T-helper 17 cell (primary cell): ENCODE results near the gene PRUNE1. TPM values are rescaled to one million over a fixed set of nuclear protein-coding genes. Genes with fewer than 3 reads are reported as not detected.
A peak's percentile ranks its signal among the peaks of the same experiment; 100 is the strongest.

Experiments used
- ATAC-seq: fragments of 150-1000 bp; cut with Tn5 transposase; 2 replicates; pipeline ENCODE4 v1.10.0; 2021; ENCODE audit warnings: mild to moderate bottlenecking, moderate library complexity
- DNase-seq, 3 donors: peaks; one replicate each; pipeline versions ENCODE4 v3.0.0 to v3.0.0-alpha.2; 2020 to 2021
- H3K9me3 ChIP-seq: one replicate; pipeline ENCODE4 v1.7.0; 2013; ENCODE audit warnings: low read length, mild to moderate bottlenecking; ENCODE audit not compliant: control insufficient read depth, poor library complexity, severe bottlenecking
- H3K27ac Mint-ChIP-seq: one replicate; pipeline ENCODE4 v1.8.0; 2022; ENCODE audit warnings: mild to moderate bottlenecking, moderate library complexity, mixed read lengths
- H3K27me3 Mint-ChIP-seq: one replicate; pipeline ENCODE4 v1.8.0; 2022; ENCODE audit warnings: mixed read lengths
- H3K36me3 Mint-ChIP-seq: one replicate; pipeline ENCODE4 v1.8.0; 2022; ENCODE audit warnings: low read depth, mixed read lengths
- H3K4me1 Mint-ChIP-seq: one replicate; pipeline ENCODE4 v1.8.0; 2022; ENCODE audit warnings: mild to moderate bottlenecking, mixed read lengths
- H3K4me3 Mint-ChIP-seq: one replicate; pipeline ENCODE4 v1.8.0; 2022; ENCODE audit warnings: mild to moderate bottlenecking, moderate library complexity, mixed read lengths
- total RNA-seq, 4 donors: library from RNA in 2 of 4; stranded (reverse) in 2 of 4; gene quantifications; one replicate each; pipeline ENCODE4 v1.2.3 and lab custom pipeline; 2022 to 2026

Gene PRUNE1
- total RNA-seq, 2 donors from 2014 or later, result 15.8 to 30.0 TPM

- no peaks in the 10 kb centered on the region for H3K27me3 Mint-ChIP-seq
- ATAC-seq (no peak), DNase-seq (no peak)
- H3K27ac Mint-ChIP-seq, result peak overlapping the region; percentile 99
- H3K36me3 Mint-ChIP-seq, result peaks cover 29% of the 10 kb centered on the region
- peaks cover 62% of the 10 kb centered on the region for H3K4me1 Mint-ChIP-seq
- no peaks in the 10 kb centered on the region for H3K9me3 ChIP-seq
- H3K4me3 Mint-ChIP-seq, result peak overlapping the region; percentile 98
Measured at GRCh38 chr1:151054971-151055547, 46.8 kb downstream of the PRUNE1 start.

GRCh38 chr1:151055581-151055980 is 47.3 kb downstream of the PRUNE1 start:
- Mint-ChIP-seq H3K36me3 (peaks cover 29% of the 10 kb centered on the region), H3K27ac (peak overlapping the region; percentile 99), H3K4me3 (peak overlapping the region; percentile 98), H3K27me3 (no peaks in the 10 kb centered on the region), H3K4me1 (peaks cover 66% of the 10 kb centered on the region)
- ATAC-seq (no peak), DNase-seq (no peak)
- no peaks in the 10 kb centered on the region for H3K9me3 ChIP-seq

DNA sequence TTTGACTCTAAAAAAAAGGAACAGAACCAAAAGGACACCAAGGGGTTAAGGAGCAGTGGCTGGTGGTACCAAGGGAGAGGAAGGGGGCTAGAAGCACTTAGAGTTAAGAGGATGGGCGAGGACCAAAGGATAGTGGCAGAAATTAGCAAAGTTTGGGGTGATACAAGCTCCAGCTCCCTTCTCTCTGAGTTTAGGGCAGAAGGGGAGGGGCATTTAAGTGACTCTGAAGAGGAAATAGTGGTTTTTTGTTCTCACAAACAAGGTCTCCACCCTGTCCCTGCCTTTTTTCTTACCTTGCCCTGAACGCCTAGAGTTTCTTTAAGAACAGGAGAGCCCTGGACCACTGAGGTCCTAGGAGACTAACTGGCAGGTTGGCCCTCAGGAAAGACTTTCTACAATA is 47.9 kb downstream of the PRUNE1 start:
- ATAC-seq (peak; percentile 48), DNase-seq (no peak)
- Mint-ChIP-seq H3K4me3 (peak overlapping the region; percentile 98), H3K36me3 (peaks cover 29% of the 10 kb centered on the region), H3K27ac (peak overlapping the region; percentile 99), H3K27me3 (no peaks in the 10 kb centered on the region), H3K4me1 (peaks cover 67% of the 10 kb centered on the region)
- H3K9me3 ChIP-seq, result no peaks in the 10 kb centered on the region

GRCh38 chr1:151058692-151059091 is 50.4 kb downstream of the PRUNE1 start:
- ATAC-seq (no peak), DNase-seq (no peak)
- H3K4me1 Mint-ChIP-seq, result peaks cover 56% of the 10 kb centered on the region
- peak overlapping the region; percentile 98 for H3K4me3 Mint-ChIP-seq
- H3K27ac Mint-ChIP-seq, result peak overlapping the region; percentile 99
- H3K9me3 ChIP-seq, result no peaks in the 10 kb centered on the region
- H3K36me3 Mint-ChIP-seq, result peaks cover 29% of the 10 kb centered on the region
- H3K27me3 Mint-ChIP-seq, result no peaks in the 10 kb centered on the region

GRCh38 chr1:151059109-151060006 is 51.1 kb downstream of the PRUNE1 start, which contains the start of gene CDC42SE1:
Gene CDC42SE1, minus strand, starts transcription at chr1:151059622. Its CDS starts 3,892 bp downstream, at chr1:151055730.
- Mint-ChIP-seq H3K27me3 (no peaks in the 10 kb centered on the region), H3K4me1 (peaks cover 53% of the 10 kb centered on the region), H3K4me3 (peak within 1 kb of the TSS; percentile 98), H3K27ac (peak within 1 kb of the TSS; percentile 99), H3K36me3 (peaks cover 27% of the 10 kb centered on the region)
- H3K9me3 ChIP-seq, result no peaks in the 10 kb centered on the region
- DNase-seq (peak; percentile 76 to 78 (median 76)), ATAC-seq (peak; percentile 82)

DNA sequence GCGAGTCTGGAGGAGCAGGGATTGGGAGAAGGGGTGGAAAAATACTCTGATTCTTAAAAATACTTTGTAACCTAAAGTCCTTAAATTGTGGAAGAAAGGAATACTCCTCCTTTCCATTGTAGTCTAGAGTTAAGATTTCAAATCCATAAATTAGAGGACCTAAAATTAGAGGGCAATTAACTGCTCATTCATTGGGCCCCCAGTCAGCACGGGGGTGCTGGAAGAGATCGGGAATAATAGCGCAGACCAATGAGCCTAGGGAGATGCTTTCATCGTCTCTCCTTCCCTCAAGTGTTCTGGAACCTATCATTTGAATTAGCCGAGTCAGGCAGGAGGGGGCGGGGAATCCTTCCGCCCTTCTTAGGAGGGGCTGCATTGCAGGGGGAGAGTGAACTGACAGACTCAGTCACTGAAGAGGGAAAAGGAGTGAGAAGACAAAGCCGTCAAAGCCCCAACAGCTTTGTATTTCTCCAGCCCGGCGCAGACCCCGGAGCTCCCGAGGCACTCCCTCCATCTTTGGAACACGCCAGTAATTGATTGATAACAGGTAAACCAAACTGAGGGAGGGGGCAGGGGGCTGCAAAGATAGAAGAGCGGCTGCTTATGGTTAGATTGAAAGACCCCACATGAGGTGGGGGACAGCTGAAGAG is 51.9 kb downstream of the PRUNE1 start, which contains the start of gene MLLT11:
TSS of gene MLLT11 (plus strand) at position 391 of the 650 bp plus-strand sequence. CDS start 6,828 bp downstream, outside the sequence.
- H3K4me1 Mint-ChIP-seq, result peaks cover 46% of the 10 kb centered on the region

GRCh38 chr1:151060657-151061421 is 52.6 kb downstream of the PRUNE1 start:
- Mint-ChIP-seq H3K27me3 (no peaks in the 10 kb centered on the region), H3K36me3 (peaks cover 24% of the 10 kb centered on the region), H3K4me1 (peaks cover 42% of the 10 kb centered on the region), H3K4me3 (peak overlapping the region; percentile 98), H3K27ac (peak overlapping the region; percentile 99)
- DNase-seq (no peak), ATAC-seq (no peak)
- H3K9me3 ChIP-seq, result no peaks in the 10 kb centered on the region

More for the DNA sequence above, 51.9 kb downstream of the PRUNE1 start, which contains the start of gene MLLT11:
- Mint-ChIP-seq H3K27ac (peak within 1 kb of the TSS; percentile 99), H3K4me3 (peak within 1 kb of the TSS; percentile 98), H3K36me3 (peaks cover 22% of the 10 kb centered on the region), H3K27me3 (no peaks in the 10 kb centered on the region)
- no peak for ATAC-seq
- DNase-seq, result no peak
- no peaks in the 10 kb centered on the region for H3K9me3 ChIP-seq

DNA sequence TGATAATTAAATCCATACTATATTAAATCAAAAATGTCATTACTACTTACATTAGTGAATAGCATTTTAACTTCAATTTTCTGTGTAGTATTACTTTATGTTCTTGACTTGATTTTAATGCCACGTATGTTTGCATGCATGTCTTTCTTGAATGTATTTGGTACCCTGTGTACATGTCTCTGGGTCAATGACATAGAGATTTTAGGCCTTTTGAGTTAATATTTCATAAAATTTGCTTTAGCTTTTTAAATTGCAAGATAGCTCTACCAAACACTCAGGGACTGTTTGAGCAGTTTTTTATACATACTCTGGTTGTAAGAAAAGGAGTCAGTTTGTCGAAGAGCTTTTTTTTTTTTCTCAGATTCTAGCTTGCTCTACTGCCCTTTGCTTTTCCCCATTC is 53.5 kb downstream of the PRUNE1 start:
- no peaks in the 10 kb centered on the region for H3K9me3 ChIP-seq
- Mint-ChIP-seq H3K36me3 (peaks cover 21% of the 10 kb centered on the region), H3K27ac (no peak overlapping the region), H3K27me3 (no peaks in the 10 kb centered on the region), H3K4me3 (no peak overlapping the region), H3K4me1 (peaks cover 33% of the 10 kb centered on the region)
- no peak for ATAC-seq
- DNase-seq, result no peak

DNA sequence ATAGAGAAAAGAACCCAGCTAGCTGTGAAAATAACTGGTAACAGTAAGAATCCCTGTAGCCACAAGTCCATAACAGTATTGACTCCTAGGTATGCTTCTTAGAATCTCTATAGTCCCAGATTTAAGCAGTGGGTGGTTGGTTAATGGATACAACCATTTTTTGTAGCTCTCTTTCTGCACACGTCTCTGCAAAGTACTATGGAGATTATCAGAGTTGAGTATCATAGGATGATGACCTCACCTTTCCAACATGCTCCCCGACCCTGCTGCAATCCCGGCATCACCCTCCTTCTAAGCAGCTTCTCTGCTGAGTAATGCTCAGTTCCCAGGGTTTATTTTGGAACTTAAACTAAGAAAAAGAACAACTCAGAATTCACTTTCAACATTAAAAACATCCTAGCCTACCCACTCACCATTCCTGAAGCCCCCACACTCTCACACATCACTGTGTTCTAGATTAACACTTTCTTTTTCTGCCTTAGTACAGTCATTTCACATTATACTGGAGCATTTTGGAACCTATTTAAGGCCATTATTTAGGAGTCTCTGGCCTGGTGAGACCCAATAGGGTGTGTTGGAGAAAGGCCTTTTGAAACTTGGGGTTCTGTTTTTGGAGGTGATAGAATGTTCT is 54.6 kb downstream of the PRUNE1 start:
- Mint-ChIP-seq H3K27ac (no peak overlapping the region), H3K36me3 (peaks cover 13% of the 10 kb centered on the region)
- ATAC-seq, result no peak

DNA sequence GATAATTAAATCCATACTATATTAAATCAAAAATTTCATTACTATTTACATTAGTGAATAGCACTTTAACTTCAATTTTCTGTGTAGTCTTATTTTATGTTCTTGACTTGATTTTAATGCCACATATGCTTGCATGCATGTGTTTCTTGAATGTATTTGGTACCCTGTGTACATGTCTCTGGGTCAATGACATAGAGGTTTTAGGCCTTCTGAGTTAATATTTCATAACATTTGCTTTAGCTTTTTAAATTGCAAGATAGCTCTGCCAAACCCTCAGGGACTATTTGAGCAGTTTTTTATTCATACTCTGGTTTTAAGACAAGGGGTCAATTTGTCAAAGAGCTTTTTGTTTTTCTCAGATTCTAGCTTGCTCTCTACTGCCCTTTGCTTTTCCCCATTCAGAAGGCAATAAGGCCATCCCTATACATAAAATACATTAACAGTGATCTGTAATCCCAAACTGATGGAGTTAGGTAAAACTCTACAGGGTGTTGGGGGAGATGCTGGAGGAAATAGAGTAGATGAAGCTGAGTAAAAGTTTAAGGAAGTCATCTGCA is 56.9 kb downstream of the PRUNE1 start:
- ATAC-seq, result no peak
- Mint-ChIP-seq H3K4me3 (no peak overlapping the region), H3K4me1 (peaks cover 18% of the 10 kb centered on the region), H3K27ac (no peak overlapping the region), H3K27me3 (no peaks in the 10 kb centered on the region), H3K36me3 (peaks cover 2% of the 10 kb centered on the region)
- no peak for DNase-seq
- no peaks in the 10 kb centered on the region for H3K9me3 ChIP-seq

More for the DNA sequence above, 54.6 kb downstream of the PRUNE1 start:
- H3K9me3 ChIP-seq, result no peaks in the 10 kb centered on the region
- no peak for DNase-seq
- H3K4me3 Mint-ChIP-seq, result no peak overlapping the region
- peaks cover 28% of the 10 kb centered on the region for H3K4me1 Mint-ChIP-seq
- H3K27me3 Mint-ChIP-seq, result no peaks in the 10 kb centered on the region

DNA sequence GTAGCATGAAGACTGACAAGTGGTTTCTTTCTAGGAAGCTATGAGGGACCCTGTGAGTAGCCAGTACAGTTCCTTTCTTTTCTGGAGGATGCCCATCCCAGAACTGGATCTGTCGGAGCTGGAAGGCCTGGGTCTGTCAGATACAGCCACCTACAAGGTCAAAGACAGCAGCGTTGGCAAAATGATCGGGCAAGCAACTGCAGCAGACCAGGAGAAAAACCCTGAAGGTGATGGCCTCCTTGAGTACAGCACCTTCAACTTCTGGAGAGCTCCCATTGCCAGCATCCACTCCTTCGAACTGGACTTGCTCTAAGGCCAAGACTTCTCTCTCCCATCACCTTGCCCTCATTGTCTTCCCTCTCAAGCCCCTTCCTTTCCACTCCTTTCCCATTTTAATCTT is 58.9 kb downstream of the PRUNE1 start:
- no peak overlapping the region for H3K4me3 Mint-ChIP-seq
- H3K4me1 Mint-ChIP-seq, result peaks cover 20% of the 10 kb centered on the region
- DNase-seq (no peak), ATAC-seq (no peak)
- H3K9me3 ChIP-seq, result no peaks in the 10 kb centered on the region
- no peaks in the 10 kb centered on the region for H3K27me3 Mint-ChIP-seq
- peaks cover 2% of the 10 kb centered on the region for H3K36me3 Mint-ChIP-seq
- peak overlapping the region; percentile 99 for H3K27ac Mint-ChIP-seq

GRCh38 chr1:151069103-151069486 is 60.8 kb downstream of the PRUNE1 start:
- Mint-ChIP-seq H3K27me3 (no peaks in the 10 kb centered on the region), H3K36me3 (peaks cover 2% of the 10 kb centered on the region), H3K4me3 (peak overlapping the region; percentile 99), H3K4me1 (peaks cover 22% of the 10 kb centered on the region), H3K27ac (peak overlapping the region; percentile 99)
- H3K9me3 ChIP-seq, result no peaks in the 10 kb centered on the region
- no peak for ATAC-seq
- no peak for DNase-seq
